Activated CD8-positive, alpha-beta T cell treated with anti-CD3 and anti-CD28 coated beads for 36 hours (primary cell): ENCODE measurements around the gene SH3TC2. TPM values are rescaled to one million over a fixed set of nuclear protein-coding genes. Genes with fewer than 3 reads are reported as not detected.
A peak's percentile ranks its signal among the peaks of the same experiment; 100 is the strongest.

Experiments used
- ATAC-seq: fragments of 200-7000 bp; cut with Tn5 transposase; one replicate; pipeline ENCODE4 v1.10.0; 2021; ENCODE audit warnings: mild to moderate bottlenecking, moderate library complexity
- CTCF ChIA-PET: fragments of 350-600 bp; sonication (Branson Sonifier 250); formaldehyde crosslinking; loops from one replicate; lab custom pipeline; 2021; ENCODE audit warnings: antibody characterized with exemption; lab: Charles Lee
- POLR2A ChIA-PET: fragments of 350-600 bp; sonication (Branson Sonifier 250); formaldehyde crosslinking; loops from one replicate; lab custom pipeline; 2021; ENCODE audit warnings: antibody characterized with exemption; lab: Charles Lee
- DNase-seq: peaks from one replicate; pipeline ENCODE4 v3.0.0-alpha.2; 2020
- H3K27ac Mint-ChIP-seq: one replicate; pipeline ENCODE4 v1.8.0; 2021; ENCODE audit warnings: mild to moderate bottlenecking, mixed read lengths
- H3K27me3 Mint-ChIP-seq: one replicate; pipeline ENCODE4 v1.8.0; 2021; ENCODE audit warnings: mixed read lengths
- H3K36me3 Mint-ChIP-seq: one replicate; pipeline ENCODE4 v1.8.0; 2021; ENCODE audit warnings: low read depth, mixed read lengths
- H3K4me1 Mint-ChIP-seq: one replicate; pipeline ENCODE4 v1.8.0; 2021; ENCODE audit warnings: low read depth, mixed read lengths
- H3K4me3 Mint-ChIP-seq: one replicate; pipeline ENCODE4 v1.8.0; 2021; ENCODE audit warnings: mild to moderate bottlenecking, moderate library complexity, mixed read lengths
- H3K9me3 Mint-ChIP-seq: one replicate; pipeline ENCODE4 v1.8.0; 2021; ENCODE audit warnings: mixed read lengths
- CTCF ChIP-seq: fragments of 200-600 bp; IDR thresholded peaks from one replicate; pipeline ENCODE4 v1.8.0; 2022; ENCODE audit warnings: antibody characterized with exemption, mild to moderate bottlenecking
- intact Hi-C: fragments of 100-400 bp; cut with micrococcal nuclease; formaldehyde crosslinking; loops from one replicate; pipeline ENCODE4 v1.10.0; 2022
- total RNA-seq, 2 experiments: library from RNA; stranded (reverse); gene quantifications; one replicate each; pipeline ENCODE4 v1.2.3, GENCODE V29; 2021

The SH3TC2 gene
- total RNA-seq, 2 experiments from 2014 or later: not detected

GRCh38 chr5:148998174-148998797 lies 64.6 kb downstream of the SH3TC2 start:
- Mint-ChIP-seq H3K4me3 (no peak overlapping the region), H3K36me3 (no peaks in the 10 kb centered on the region), H3K4me1 (no peaks in the 10 kb centered on the region), H3K27ac (no peak overlapping the region), H3K9me3 (no peaks in the 10 kb centered on the region), H3K27me3 (peaks cover 30% of the 10 kb centered on the region)
- POLR2A ChIA-PET: no interaction called here
- intact Hi-C loops: loop anchor here (2.0 kb wide), 1 partner anchor 265 kb away; no protein-coding TSS in a partner anchor
- peak; percentile 71 for TF ChIP-seq CTCF
- peak; percentile 67 for ATAC-seq
- CTCF ChIA-PET: interaction anchor here (0.7 to 18.7 kb wide), 6 partner anchors 9 to 262 kb away, joined by 3 to 296 read pairs (median 6); no protein-coding TSS in a partner anchor
- peak; percentile 25 for DNase-seq

- no peak for TF ChIP-seq CTCF
- POLR2A ChIA-PET: interaction anchor here (0.6 to 1.0 kb wide), 2 partner anchors 9 to 205 kb away, joined by 3 read pairs; no protein-coding TSS in a partner anchor
- intact Hi-C loops: no loop called here
- no peak overlapping the region for H3K27ac Mint-ChIP-seq
- no peaks in the 10 kb centered on the region for H3K9me3 Mint-ChIP-seq
- CTCF ChIA-PET: interaction anchor here (1.0 to 18.7 kb wide), 9 partner anchors 8 to 260 kb away, joined by 3 to 296 read pairs (median 4); no protein-coding TSS in a partner anchor
- H3K27me3 Mint-ChIP-seq: peaks cover 31% of the 10 kb centered on the region
- H3K4me3 Mint-ChIP-seq: no peak overlapping the region
- H3K4me1 Mint-ChIP-seq: no peaks in the 10 kb centered on the region
- no peak for DNase-seq
- no peak for ATAC-seq
- no peaks in the 10 kb centered on the region for H3K36me3 Mint-ChIP-seq
Observed at GRCh38 chr5:148996270-148996669, 66.6 kb downstream of the SH3TC2 start.

- intact Hi-C loops: no loop called here
- ChIA-PET POLR2A (interaction anchor here (0.6 to 1.0 kb wide), 2 partner anchors 8 to 204 kb away, joined by 3 read pairs; no protein-coding TSS in a partner anchor), CTCF (interaction anchor here (1.0 to 18.7 kb wide), 7 partner anchors 12 to 260 kb away, joined by 3 to 296 read pairs (median 4); no protein-coding TSS in a partner anchor)
- no peak for TF ChIP-seq CTCF
- Mint-ChIP-seq H3K9me3 (no peaks in the 10 kb centered on the region), H3K27ac (no peak overlapping the region), H3K27me3 (peaks cover 29% of the 10 kb centered on the region), H3K36me3 (no peaks in the 10 kb centered on the region), H3K4me1 (no peaks in the 10 kb centered on the region), H3K4me3 (no peak overlapping the region)
- no peak for ATAC-seq
- no peak for DNase-seq
Observed at GRCh38 chr5:148995791-148996190, 67.1 kb downstream of the SH3TC2 start.

- Mint-ChIP-seq H3K4me1 (no peaks in the 10 kb centered on the region), H3K4me3 (no peak overlapping the region), H3K27ac (no peak overlapping the region), H3K9me3 (no peaks in the 10 kb centered on the region), H3K27me3 (peaks cover 27% of the 10 kb centered on the region), H3K36me3 (no peaks in the 10 kb centered on the region)
- no peak for DNase-seq
- intact Hi-C loops: no loop called here
- TF ChIP-seq CTCF: no peak
- ATAC-seq: no peak
- CTCF ChIA-PET: interaction anchor here (0.9 to 4.0 kb wide), 9 partner anchors 13 to 264 kb away, joined by 3 to 17 read pairs (median 5); no protein-coding TSS in a partner anchor
- POLR2A ChIA-PET: no interaction called here
Observed at GRCh38 chr5:148993283-148993936, 69.5 kb downstream of the SH3TC2 start.
